ENCODE data around the gene MBD3L2.
"Not testable (repeated sequence)": the region's sequence is repeated elsewhere in the genome, so short reads cannot be mapped to it uniquely, and the experiment has no call there.

DNA sequence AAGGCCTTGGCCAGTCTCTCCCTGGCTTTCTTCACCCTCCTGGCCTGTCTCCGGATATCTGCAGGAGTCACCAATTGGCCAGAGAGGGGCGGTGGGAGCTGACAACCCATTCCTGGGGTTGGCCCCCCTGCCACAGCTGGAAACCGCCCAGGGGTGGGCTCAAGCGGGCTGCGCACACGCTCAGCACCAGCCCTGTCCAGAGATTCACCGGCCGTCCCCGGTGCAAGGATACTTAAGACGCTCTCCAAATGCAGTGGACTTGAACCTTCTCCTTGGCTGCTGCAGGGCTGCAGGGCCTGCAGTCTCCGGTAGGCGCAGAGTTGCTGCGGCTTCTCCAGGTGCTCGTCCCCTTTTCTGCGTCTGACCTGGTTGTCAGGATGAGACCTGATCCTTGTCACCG, 7.2 kb downstream of the MBD3L2 start:
- TF ChIP-seq POLR2A, POLR2AphosphoS5 (IDR thresholded peaks at IDR 0.05; ENCODE audit: low read depth, low read length): not testable (repeated sequence)
